HepG2 (cell line): Measurements from ENCODE around the gene NLRP13.

Source experiments
- EP300 ChIP-seq, 3 experiments: sonication (generic) in 1 of 3; formaldehyde crosslinking in 1 of 3; IDR thresholded peaks; 2 replicates each; pipeline versions ENCODE4 v1.5.1 to v1.6.1; 2011 to 2020; ENCODE audit warnings: low read depth in 2 of 3, low read length in 2 of 3, borderline replicate concordance in 1 of 3, improper control_type of control experiment in 1 of 3, mild to moderate bottlenecking in 1 of 3, missing genetic modification reagents in 1 of 3, moderate library complexity in 1 of 3
- TF ChIP-seq, protein P1 (sequence below), 2 experiments: sonication (generic) in 1 of 2; formaldehyde crosslinking in 1 of 2; IDR thresholded peaks; 2 replicates each; pipeline versions ENCODE4 v1.5.1 to v1.6.1; 2011 to 2020; ENCODE audit warnings: borderline replicate concordance in 1 of 2, low read depth in 1 of 2, low read length in 1 of 2, mild to moderate bottlenecking in 1 of 2, missing genetic modification reagents in 1 of 2, moderate library complexity in 1 of 2

- TF ChIP-seq EP300 (IDR thresholded peaks at IDR 0.05; ENCODE audit: low read depth in 2 of 2, low read length in 2 of 2): no peak
- TF ChIP-seq EP300 (CRISPR knock-in tag; IDR thresholded peaks at IDR 0.05; ENCODE audit: borderline replicate concordance): no peak
- TF ChIP-seq, protein P1, sequence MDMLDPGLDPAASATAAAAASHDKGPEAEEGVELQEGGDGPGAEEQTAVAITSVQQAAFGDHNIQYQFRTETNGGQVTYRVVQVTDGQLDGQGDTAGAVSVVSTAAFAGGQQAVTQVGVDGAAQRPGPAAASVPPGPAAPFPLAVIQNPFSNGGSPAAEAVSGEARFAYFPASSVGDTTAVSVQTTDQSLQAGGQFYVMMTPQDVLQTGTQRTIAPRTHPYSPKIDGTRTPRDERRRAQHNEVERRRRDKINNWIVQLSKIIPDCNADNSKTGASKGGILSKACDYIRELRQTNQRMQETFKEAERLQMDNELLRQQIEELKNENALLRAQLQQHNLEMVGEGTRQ (IDR thresholded peaks at IDR 0.05; ENCODE audit: low read depth, low read length): no peak
- TF ChIP-seq, protein P1 (CRISPR knock-in tag; IDR thresholded peaks at IDR 0.05; ENCODE audit: borderline replicate concordance): no peak
These were observed 73.2 kb downstream of the NLRP13 start for GRCh38 chr19:55858969-55859368.
